T-helper 2 cell (primary cell): ENCODE results near the gene MBLAC1.
A peak's percentile ranks its signal among the peaks of the same experiment; 100 is the strongest.

Experiments used
- DNase-seq, 5 experiments: peaks; one replicate each; pipeline versions ENCODE4 v3.0.0 to v3.0.0-alpha.2; 2012 to 2022

MBLAC1 gene

DNA sequence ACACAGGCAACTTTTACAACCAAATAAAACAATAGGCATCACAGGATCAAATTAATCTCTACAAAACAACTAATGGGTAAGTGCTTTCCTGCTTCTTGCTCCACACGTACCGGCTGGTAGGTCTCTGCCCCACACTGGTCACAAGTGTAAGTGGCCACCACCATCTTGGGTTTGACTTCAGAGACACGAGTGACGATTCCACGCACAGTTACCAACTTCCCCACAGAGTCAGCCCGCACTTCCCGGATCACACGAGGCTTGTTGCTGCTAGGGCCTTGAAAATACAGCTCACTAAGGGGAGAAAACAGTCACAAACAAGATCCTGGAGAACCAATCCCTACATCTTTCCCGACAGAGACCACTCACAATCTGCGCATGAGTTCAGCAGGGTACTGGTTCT, 27.9 kb upstream of the MBLAC1 start:
- no peak for DNase-seq

DNA sequence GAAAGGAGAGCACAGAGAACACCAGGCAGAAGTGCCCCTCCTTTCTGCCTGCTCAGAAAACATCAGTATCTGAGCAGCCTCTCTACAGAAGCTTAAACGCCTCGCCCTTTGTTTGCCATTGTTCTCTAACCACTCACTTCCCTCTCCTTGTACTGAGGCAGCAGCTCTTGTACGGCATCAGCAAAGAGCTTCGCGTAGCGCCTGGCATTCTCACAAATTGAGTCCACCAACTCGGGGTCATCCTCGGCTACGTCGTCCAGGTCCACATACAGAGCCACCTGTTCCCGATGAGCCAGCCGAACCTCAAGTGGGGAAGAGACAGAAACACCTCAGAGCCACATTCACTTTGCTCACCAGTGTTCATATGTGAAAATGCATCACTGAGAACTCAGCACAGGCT, 27.3 kb upstream of the MBLAC1 start:
- no peak for DNase-seq

DNA sequence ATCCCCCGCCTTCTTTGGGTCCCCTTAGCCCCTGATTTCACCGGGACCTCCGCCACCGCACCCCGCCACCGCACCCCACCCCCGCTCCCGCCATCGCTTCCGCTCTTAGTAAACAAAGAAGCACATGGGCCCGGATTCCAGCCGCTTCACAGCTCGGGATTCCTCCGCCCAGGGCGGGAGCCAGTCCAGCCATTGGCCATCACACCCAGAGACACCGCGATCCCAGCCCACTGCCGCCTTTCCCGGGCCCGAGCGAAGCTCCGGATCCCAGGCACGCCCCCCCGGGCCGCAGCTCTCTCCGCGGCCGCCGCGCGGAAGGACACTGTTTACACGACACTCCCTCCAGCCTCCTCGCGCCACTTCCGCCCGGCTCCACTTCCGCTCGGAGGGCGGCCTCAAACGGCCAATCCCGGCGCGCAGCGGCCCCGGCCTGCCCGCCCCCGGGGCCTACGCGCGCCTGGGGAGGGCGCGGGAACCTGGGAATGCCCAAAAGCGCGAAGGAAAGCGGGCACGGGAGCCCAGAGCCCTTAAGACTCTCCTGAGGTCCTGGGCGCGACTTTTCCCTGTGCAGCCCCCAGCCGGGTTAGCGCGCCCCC, 26.2 kb upstream of the MBLAC1 start:
- peak; percentile 75 to 97 (median 79) for DNase-seq

DNA sequence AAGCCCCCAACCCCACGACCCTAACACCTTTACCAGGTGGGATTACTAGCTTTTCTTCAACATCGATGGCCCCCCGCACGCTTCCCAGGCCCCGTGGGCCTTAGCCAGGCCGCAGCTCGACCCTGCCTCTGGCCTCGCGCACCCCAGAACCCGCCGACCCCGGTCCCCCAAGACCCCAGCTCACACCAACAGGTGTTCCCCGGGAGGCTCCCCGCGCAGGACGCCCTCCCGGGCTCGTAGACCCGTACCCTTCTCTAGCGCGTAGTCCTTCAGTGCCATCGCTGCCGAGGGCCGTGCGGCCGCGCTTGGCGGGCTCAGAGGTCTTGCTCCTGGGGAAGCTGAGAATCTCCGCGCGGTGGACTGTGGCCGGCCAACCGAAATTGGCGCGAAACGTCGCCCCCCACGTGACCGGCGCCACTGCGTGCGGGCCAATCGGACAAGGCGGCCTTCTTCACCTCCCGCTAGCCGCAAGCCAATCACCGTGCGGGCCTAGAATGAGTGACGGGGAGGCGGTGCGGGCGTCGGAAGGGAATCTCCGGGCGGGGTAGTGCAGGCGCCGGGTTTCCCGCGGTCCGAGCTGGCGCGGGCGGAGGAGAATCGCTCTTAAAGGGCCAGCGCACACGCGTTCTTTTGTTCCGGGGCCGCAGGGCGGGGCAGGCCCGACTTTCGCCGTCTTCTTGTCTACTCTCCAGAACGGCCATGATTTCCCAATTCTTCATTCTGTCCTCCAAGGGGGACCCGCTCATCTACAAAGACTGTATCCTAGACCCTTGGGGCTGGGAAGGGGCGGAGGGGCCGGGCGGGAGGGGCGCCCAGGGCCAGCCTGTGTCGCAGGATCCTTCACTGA, 25.5 kb upstream of the MBLAC1 start, which contains the start of the genes AP4M1 and MCM7:
Gene AP4M1 (plus strand): TSS at position 628 of the 847 bp plus-strand sequence. CDS start 72 bp downstream, at position 700.
Gene MCM7 (minus strand): TSS at position 382 of the 847 bp plus-strand sequence. CDS start 103 bp downstream, at position 279.
- peak; percentile 90 to 99 (median 94) for DNase-seq

DNA sequence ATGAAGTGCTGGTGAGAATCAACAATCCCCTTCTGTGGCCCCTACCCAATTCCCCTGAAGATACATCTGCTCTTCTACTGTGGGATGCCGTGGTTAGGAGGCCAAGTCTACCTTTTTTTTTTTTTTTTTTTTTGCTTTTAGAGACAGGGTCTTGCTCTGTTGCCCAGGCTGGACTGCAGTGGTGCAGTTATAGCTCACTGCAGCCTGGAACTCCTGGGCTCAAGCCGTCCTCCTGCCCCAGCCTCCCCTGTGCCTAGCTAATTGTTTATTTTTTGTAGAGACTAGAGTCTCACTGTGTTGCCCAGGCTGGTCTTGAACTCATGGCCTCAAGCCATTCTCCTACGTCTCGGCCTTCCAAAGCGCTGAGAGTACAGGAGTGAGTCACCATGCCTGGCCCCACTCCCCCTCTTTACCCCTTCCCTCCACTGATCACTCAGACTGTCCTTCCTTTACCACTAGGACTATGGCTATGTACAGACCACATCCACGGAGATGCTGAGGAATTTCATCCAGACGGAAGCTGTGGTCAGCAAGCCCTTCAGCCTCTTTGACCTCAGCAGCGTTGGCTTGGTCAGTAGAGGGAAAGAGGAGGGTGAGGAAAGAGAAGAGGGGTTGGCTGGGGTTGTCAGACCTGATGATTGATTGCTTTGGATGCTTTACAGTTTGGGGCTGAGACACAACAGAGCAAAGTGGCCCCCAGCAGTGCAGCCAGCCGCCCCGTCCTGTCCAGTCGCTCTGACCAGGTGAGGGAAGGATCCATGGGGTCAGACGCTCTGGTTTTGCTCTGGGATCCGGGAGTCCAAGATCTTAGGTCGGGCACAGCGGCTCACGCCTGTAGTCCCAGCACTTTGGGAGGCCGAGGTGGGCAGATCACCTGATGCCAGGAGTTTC, 23.6 kb upstream of the MBLAC1 start:
- no peak for DNase-seq

DNA sequence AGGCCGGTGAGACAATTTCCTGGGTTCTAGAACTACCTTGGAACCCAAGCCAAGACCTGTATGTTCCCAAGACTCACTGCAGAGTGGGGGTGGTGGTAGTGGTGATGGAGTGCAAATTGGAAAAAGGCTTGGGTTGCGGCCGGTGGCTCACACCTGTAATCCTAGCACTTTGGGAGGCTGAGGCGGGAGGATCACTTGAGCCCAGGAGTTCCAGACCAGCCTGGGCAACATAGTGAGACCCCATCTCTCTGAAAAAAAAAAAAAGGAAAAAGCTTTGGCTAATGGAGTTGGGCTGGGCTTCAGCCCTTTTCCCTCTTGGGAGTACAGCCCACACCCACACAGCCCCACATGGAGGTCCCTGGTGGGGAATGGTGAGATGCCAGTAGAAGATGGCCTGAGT, 21.2 kb upstream of the MBLAC1 start:
- no peak for DNase-seq

DNA sequence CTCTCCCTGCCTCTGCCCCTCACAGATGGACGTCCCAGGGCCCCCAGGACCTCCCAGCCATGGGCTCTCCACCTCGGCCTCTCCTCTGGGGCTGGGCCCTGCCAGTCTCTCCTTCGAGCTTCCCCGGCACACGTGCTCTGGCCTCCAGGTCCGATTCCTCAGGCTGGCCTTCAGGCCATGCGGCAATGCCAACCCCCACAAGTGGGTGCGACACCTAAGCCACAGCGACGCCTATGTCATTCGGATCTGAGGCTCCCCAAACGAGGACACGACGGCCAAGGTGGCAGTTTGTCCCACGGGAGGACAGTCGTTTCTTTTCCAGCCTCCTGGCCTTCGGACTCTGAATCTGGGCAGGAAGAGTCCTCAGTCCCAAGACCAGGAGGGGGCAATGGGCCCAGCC, 20.1 kb upstream of the MBLAC1 start:
- DNase-seq = no peak

DNA sequence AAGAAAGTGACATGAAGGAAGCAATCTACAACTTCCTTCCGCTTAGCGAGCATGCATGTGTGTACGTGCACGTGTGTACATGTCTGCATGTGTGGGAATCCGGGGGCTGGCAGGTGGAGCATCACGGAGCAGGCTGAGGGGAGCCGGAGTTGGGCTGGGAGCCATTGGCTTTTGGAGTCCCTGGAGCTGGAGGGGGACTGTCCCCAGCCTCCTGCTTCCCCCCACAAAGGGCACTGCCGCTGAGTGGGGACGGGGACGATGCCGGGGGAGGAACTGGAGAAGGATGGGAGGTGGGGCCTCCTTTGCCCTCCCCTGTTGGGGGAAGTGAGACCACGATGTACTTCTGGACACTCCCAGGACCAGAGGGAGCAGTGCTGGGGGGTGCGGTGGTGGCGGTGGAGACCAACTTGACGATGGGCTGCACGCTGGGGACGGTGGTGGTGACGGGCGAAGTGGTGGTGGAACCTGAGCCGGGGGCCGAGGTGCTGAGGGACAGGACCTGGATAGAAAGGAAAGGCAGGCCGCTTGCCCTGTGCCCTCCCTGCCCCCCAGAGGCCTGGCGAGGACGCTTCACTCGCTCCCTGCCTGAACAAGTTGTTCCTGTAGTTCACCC, 19.5 kb upstream of the MBLAC1 start:
- DNase-seq = no peak

DNA sequence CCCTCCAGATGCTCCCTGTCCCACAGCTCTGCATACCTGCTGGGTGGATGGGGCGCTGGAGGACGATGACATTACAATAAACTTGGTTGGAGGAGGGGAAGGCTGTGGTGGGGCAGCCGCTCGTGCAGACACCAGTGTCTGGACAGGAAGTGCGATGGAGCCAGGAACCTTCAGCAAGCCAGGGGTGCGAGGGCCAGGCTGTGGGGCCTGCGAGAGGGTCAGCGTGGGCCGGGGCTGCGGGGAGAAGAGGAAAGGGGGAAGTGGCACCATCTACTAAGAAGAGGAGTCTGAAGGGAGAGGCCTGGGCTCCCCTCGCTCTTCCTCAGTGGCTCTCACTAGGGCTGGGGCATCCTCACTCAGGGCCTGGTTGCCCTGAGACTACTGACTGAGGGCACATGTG, 18.9 kb upstream of the MBLAC1 start:
- no peak for DNase-seq

DNA sequence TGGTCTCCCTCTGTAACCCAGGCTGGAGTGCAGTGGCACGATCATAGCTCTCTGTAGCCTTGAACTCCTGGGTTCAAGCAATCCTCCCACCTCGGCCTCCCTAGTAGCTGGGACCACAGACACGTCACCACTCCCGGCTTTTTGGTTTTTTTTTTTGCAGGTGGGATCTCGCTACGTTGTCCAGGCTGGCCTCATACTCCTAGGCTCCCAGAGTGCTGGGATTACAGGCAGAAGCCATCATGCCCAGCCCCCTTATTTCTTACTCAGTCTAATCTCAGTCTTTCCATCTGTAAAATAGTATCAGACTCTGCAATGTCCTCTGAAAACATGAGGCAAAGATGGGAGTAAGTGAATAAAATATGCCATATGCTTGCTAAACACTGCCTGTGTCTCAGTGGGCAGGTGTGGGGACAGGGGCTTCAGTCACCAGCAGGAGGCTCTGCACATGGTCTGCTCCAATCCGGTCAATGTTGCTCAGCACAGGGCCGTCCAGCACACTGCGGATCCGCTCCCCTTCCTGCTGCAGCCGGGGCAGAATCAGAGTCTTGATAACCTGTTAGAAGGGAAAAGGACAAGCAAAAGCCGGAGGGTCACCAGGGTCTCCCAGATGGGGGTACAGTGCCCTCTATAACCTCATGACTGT, 17.1 kb upstream of the MBLAC1 start:
- DNase-seq = no peak

DNA sequence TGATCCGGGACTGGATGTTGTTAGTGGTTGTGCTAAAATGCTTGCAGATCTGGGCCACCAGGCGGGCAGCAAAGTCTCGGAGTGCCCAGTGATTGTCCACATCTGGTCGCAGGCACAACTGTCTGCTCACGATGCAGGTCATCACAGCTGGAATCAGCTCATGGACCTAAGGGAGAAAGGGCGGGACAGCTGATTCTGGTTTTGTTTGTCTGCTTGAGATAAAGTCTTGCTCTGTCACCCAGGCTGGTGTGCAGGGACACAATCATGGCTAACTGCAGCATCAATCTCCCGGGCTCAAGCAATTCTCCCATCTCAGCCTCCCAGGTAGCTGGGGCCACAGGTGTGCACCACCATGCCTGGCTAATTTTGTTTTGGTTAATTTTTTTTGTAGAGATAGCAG, 15.6 kb upstream of the MBLAC1 start:
- DNase-seq = no peak

DNA sequence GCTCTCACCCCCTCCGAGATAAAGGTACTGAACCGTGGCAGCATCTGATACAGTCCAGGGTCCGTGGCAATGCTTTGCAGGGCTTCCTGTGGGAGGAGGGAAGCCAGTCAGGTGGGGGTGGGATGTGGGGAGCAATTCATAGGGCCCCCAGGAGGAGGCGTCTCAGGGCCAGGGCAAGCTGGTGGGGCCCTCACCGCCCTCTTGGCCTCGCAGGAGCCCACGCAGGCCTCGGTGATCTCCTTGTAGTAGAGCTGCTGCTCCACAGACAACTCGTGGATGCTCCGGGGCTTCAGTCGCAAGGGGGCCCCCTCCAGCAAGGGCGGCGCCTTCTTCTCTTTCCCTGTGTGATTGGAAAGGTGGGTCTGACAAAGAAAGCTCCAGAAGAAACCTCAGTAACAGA, 14.9 kb upstream of the MBLAC1 start:
- no peak for DNase-seq

DNA sequence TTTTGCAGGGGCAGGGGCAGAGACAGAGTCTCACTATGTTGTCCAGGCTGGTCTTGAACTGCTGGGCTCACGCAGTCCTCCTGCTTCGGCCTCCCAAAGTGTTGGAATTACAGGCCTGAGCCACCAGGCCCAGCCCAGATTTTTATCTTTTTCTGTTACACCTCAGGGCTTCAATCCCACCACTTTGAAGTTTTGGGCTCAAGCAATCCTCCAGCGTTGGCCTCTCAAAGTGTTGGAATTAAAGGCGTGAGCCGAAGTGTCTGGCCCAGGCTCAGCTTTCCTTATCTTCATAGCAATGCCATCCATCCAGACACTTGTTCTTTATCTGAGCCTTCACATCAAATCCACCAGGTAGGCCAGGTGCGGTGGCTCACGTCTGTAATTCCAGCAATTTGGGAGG, 11.7 kb upstream of the MBLAC1 start:
- no peak for DNase-seq

DNA sequence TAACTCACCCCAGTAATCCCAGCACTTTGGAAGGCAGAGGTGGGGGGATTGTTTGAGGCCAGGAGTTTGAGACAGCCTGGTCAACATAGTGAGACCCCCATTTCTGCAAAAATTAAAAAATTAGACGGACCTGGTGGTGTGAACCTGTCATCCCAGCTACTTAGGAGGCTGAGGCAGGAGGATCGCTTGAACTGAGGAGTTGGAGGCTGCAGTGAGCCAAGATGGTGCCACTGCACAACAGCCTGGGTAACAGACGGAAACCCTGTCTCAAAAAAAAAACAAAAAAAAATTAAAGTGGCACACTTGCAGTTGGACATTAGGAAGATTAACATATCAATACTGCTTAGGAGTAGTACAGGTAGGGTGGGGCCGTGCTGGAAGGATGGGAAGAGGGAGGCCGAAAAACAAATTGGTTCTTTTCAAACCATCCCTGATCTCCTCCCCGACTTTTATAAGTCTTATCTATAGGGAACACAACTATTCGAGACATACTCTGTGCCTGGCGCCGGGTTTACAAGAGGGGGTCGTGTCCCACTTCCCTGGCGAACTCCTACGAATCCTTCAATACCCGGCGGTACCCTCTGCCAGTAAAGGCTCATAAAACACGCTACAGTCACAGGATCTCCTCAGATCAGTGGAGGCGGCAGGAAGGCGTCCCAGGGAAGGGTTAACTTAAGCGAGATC, 8.2 kb upstream of the MBLAC1 start:
- no peak for DNase-seq

DNA sequence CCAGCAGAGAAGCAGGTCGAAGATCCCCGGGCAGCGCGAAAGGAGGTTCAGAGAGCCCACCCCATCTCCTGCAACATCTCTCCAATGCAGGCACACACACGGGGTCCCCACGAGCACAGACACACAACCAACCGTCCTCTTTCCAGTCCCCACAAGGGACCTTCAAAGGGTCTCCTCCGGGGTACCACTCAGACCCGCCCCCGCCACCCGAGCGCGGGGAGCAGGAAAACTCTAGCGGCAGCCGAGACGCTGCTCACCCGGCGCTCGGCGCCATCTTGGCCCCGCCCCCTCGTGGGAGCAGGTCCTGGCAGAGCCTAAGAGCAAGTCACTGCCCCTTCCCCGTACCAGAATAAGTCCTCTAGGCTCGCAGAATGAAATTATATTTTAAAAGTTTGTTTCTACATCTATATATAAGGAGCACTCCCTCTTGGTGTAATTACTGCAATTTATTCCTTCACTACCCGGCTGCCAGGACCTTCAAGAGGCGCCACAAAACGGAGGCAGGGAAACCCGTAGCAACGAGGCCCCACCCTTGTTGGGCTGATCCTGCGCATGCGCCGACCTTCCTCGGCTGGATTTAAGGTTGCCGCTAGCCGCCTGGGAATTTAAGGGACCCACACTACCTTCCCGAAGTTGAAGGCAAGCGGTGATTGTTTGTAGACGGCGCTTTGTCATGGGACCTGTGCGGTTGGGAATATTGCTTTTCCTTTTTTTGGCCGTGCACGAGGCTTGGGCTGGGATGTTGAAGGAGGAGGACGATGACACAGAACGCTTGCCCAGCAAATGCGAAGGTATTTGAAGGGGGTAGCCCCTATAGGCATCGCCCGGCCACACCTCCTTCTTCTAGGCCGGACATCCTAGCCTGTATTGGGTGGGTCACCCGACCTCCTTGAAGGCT, 7.4 kb upstream of the MBLAC1 start, which contains the start of the genes CNPY4 and TAF6:
Gene CNPY4 (plus strand): TSS at position 563 of the 898 bp plus-strand sequence. CDS start 111 bp downstream, at position 674.
Gene TAF6 (minus strand): TSS at position 287 of the 898 bp plus-strand sequence. CDS start 5,149 bp downstream, outside the sequence.
- peak; percentile 89 to 94 (median 92) for DNase-seq

DNA sequence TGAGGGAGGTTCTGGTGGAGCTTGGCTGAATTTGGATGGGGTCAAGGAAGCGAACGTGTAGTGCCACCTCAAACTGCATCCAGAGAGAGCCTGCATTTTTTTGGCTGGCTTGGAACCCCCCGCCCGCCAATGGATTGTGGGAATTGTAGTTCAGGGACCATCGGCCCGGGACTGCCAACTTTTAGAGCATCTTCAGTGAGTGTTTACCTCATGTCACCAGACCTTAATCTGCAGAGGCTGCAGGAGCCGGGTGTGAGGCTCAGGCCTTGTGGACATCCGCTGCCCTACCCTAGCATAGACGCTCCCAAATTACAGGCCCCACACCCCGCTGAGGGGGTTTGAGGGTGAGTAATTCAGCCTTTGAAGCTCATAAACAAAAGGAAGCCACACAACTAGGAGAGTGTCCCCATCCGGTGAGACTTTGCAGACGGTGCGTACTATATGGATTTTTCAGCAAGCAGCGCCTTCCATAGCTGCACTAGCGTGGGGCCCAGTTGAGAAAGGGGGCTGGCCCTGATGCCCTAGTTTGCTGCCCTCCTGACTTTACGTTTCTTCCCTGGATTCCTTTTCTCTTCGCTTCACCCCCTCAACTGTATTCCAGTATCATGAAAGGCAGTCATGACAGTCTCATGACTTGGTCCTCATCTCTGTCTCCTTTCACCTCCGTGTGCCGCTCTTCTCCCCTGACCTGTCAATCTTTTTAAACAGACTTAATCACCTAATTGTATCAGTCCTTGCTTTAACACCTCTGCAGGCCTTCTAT, 6.6 kb upstream of the MBLAC1 start:
- DNase-seq = peak; percentile 33 to 84 (median 63)

DNA sequence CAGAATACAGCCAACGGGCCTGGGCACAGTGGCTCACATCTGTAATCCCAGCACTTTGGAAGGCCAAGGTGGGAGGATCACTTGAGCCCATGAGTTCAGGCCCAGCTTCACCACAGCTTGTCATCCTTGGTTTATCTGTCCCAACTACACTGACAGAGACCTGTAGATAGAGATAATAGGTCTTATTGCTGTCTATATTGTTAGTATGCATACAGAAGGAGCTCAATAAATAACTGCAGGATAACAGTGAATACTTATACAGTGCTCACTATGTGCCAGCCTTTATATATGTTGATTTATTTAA, 6.1 kb upstream of the MBLAC1 start:
- DNase-seq = no peak

DNA sequence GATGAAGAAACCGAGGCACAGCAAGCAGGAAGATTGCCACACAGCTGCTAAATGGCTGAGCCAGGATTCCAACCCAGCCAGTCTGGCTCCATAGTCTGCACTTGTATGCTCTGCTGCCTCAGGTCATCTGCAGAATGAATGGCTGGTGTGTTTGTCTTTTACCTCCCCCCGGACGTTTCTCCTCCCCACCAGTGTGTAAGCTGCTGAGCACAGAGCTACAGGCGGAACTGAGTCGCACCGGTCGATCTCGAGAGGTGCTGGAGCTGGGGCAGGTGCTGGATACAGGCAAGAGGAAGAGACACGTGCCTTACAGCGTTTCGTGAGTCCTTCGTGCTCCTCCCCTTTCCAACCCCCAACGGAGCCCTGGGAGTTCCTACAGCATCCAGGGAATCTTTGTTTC, 4.7 kb upstream of the MBLAC1 start:
- no peak for DNase-seq

DNA sequence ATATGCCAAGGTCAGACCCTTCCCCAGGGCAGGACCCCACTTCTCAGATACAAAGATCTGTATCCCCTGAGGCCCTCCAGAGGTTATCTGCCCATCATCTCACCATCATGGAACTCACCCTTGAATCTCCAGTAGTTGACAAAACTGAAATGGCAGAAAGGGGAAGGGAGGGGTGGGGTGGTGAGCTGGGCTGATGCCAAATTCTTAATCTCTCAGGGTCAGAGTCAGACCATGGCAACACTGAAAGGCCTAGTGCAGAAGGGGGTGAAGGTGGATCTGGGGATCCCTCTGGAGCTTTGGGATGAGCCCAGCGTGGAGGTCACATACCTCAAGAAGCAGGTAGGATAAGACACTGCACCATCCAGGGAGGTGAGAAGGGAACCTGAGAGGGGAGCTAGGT, 4.2 kb upstream of the MBLAC1 start:
- no peak for DNase-seq
